ENCODE measurements around the gene SPEN.

- TF ChIP-seq CTCF (conservative IDR thresholded peaks at IDR 0.05 in 1 of 2, IDR thresholded peaks at IDR 0.05 in 1 of 2; ENCODE audit: extremely low read depth in 1 of 2, insufficient read depth in 1 of 2, low read depth in 1 of 2, low read length in 2 of 2), result no peak
- no peak for TF ChIP-seq EZH2 (IDR thresholded peaks at IDR 0.05; ENCODE audit: borderline replicate concordance, low read length)
Measured at GRCh38 chr1:15958111-15958510, 110.6 kb downstream of the SPEN start.
